Spleen (tissue), 11 donors: ENCODE measurements around the gene ERFE. TPM values are rescaled to one million over a fixed set of nuclear protein-coding genes. Genes with fewer than 3 reads are reported as not detected.

ENCODE experiments used
- DNase-seq: peaks from one replicate; pipeline ENCODE4 v3.0.0-alpha.2; 2020
- H3K27ac ChIP-seq, 8 donors: fragments of 200-600 bp; sonication (generic) in 7 of 8; 1 replicate in 4 of 8; 2 replicates in 4 of 8; pipeline versions ENCODE4 v1.5.0 to v1.8.0; 2016 to 2021; ENCODE audit warnings: inconsistent platforms in 4 of 8, mild to moderate bottlenecking in 4 of 8, moderate library complexity in 1 of 8
- H3K27me3 ChIP-seq, 7 donors: fragments of 200-600 bp; sonication (generic) in 6 of 7; replicated peaks in 1 of 7; 1 replicate in 4 of 7; 2 replicates in 3 of 7; pipeline versions ENCODE4 v1.5.0 to v1.8.0; 2016 to 2021; ENCODE audit warnings: inconsistent platforms in 3 of 7, mild to moderate bottlenecking in 1 of 7
- H3K36me3 ChIP-seq, 6 donors: fragments of 200-600 bp; sonication (generic) in 5 of 6; 1 replicate in 4 of 6; 2 replicates in 2 of 6; pipeline versions ENCODE4 v1.5.0 to v1.8.0; 2016 to 2021; ENCODE audit warnings: inconsistent platforms in 2 of 6
- H3K4me1 ChIP-seq, 6 donors: fragments of 200-600 bp; sonication (generic) in 5 of 6; 1 replicate in 3 of 6; 2 replicates in 3 of 6; pipeline versions ENCODE4 v1.5.0 to v1.8.0; 2016 to 2021; ENCODE audit warnings: inconsistent platforms in 3 of 6
- H3K4me3 ChIP-seq, 8 donors: fragments of 200-600 bp; sonication (generic) in 7 of 8; 1 replicate in 4 of 8; 2 replicates in 4 of 8; pipeline versions ENCODE4 v1.5.0 to v1.8.0; 2016 to 2021; ENCODE audit warnings: inconsistent platforms in 4 of 8, mild to moderate bottlenecking in 4 of 8, moderate library complexity in 2 of 8
- H3K9me3 ChIP-seq, 8 donors: fragments of 200-600 bp; sonication (generic) in 7 of 8; 1 replicate in 4 of 8; 2 replicates in 4 of 8; pipeline versions ENCODE4 v1.5.0 to v1.8.0; 2016 to 2021; ENCODE audit warnings: inconsistent platforms in 4 of 8
- CTCF ChIP-seq, 11 experiments: fragments of 200-600 bp in 7 of 11; fragments of 450-650 bp in 4 of 11; sonication (generic) in 4 of 11; IDR thresholded peaks in 8 of 11; conservative IDR thresholded peaks in 3 of 11; 1 replicate in 7 of 11; 2 replicates in 4 of 11; pipeline versions ENCODE4 v1.4.0 to v1.8.0; 2016 to 2021; ENCODE audit warnings: antibody characterized with exemption in 11 of 11, inconsistent platforms in 4 of 11, mild to moderate bottlenecking in 1 of 11
- POLR2A ChIP-seq, 3 donors: fragments of 450-650 bp; IDR thresholded peaks; one replicate each; pipeline ENCODE4 v1.5.1; 2017; ENCODE audit warnings: antibody characterized with exemption in 3 of 3, mild to moderate bottlenecking in 1 of 3
- POLR2AphosphoS5 ChIP-seq, 3 donors: sonication (generic); formaldehyde crosslinking; IDR thresholded peaks; one replicate each; pipeline ENCODE4 v1.5.1; 2017; ENCODE audit warnings: antibody characterized with exemption in 3 of 3
- WGBS, 5 donors: extraction: QIAGEN DNeasy Blood & Tissue Kit in 3 of 5; methylation state at CpG; one replicate each; pipeline versions ENCODE4 v1.1.5 to v1.1.7; 2013 to 2018; 5-methylcytosine and 5-hydroxymethylcytosine counted together
- intact Hi-C: fragments of 100-400 bp; cut with DNase I; formaldehyde crosslinking; loops from one replicate; pipeline ENCODE4 v1.15.0; 2023; ENCODE audit warnings: low total_unique reads
- polyA plus RNA-seq, 3 donors: library from polyadenylated mRNA; stranded (reverse); fragments of 200-250 nt; gene quantifications; one replicate each; pipeline ENCODE4 v1.2.1, GENCODE V29; 2013
- total RNA-seq, 7 donors: library from RNA; depleted of rRNA in 3 of 7; stranded (reverse); fragments of >200 nt in 3 of 7; fragmentation: NEBNext Ultra II Directional in 4 of 7; extraction: Animal tissue kit (Norgen Biotek cat#: 25700) in 4 of 7; gene quantifications; one replicate each; pipeline versions ENCODE4 v1.1.0 to v1.2.1, GENCODE V29; 2016 to 2021
- donor health status: healthy with polysubstance abuse.
- donor health status: DM: no; HTN: no; CAD: no; lungs with moderate emphysema.
- donor health status: DM: no; HTN: no; CAD: no.
- donor health status: Bipolar disorder and iron deficiency.
- donor health status: healthy.
- donor health status: DM: no; HTN: no; CAD: no.
- donor health status: DM: yes; HTN: yes; CAD: no.

The ERFE gene
- total and polyA plus RNA-seq, 10 donors = 0.06 to 11.0 (median 1.2) TPM

GRCh38 chr2:238140721-238141540 is 17.8 kb upstream of the ERFE start:
- Histone ChIP-seq H3K4me1 (peaks cover 0 to 19% (median 9%) of the 10 kb centered on the region in 6 donors), H3K9me3 (no peaks in the 10 kb centered on the region), H3K27ac (no peak overlapping the region), H3K36me3 (no peaks in the 10 kb centered on the region), H3K27me3 (peaks cover 0 to 18% (median 0%) of the 10 kb centered on the region in 7 donors), H3K4me3 (no peak overlapping the region)
- no peak for DNase-seq
- 90 to 95% (median 94%) methylated on average over 26 to 60 of the region's 60 CpGs for WGBS, 5 donors
- intact Hi-C loops = no loop called here
- TF ChIP-seq POLR2A (IDR thresholded peaks at IDR 0.05) = no peak
- no peak for TF ChIP-seq POLR2AphosphoS5 (IDR thresholded peaks at IDR 0.05)
- no peak for TF ChIP-seq CTCF (IDR thresholded peaks at IDR 0.05 in 8 of 11, conservative IDR thresholded peaks at IDR 0.05 in 3 of 11)

- Histone ChIP-seq H3K4me3 (no peak overlapping the region), H3K27me3 (peaks cover 0 to 18% (median 0%) of the 10 kb centered on the region in 7 donors), H3K4me1 (peaks cover 0 to 19% (median 9%) of the 10 kb centered on the region in 6 donors), H3K9me3 (no peaks in the 10 kb centered on the region), H3K27ac (no peak overlapping the region), H3K36me3 (no peaks in the 10 kb centered on the region)
- intact Hi-C loops = no loop called here
- DNase-seq = no peak
- WGBS, 5 donors = 56 to 74% (median 61%) methylated on average over 9 to 10 of the region's 10 CpGs
- TF ChIP-seq CTCF (IDR thresholded peaks at IDR 0.05 in 8 of 11, conservative IDR thresholded peaks at IDR 0.05 in 3 of 11) = no peak
- TF ChIP-seq POLR2A (IDR thresholded peaks at IDR 0.05) = no peak
- no peak for TF ChIP-seq POLR2AphosphoS5 (IDR thresholded peaks at IDR 0.05)
Observed at GRCh38 chr2:238141541-238142318, 17.0 kb upstream of the ERFE start.

- no peak for DNase-seq
- H3K4me3 ChIP-seq = no peak overlapping the region
Observed at GRCh38 chr2:238142382-238143205, 16.2 kb upstream of the ERFE start.

More at GRCh38 chr2:238142382-238143205, 16.2 kb upstream of the ERFE start:
- Histone ChIP-seq H3K27ac (no peak overlapping the region), H3K27me3 (peaks cover 0 to 18% (median 0%) of the 10 kb centered on the region in 7 donors), H3K36me3 (no peaks in the 10 kb centered on the region), H3K4me1 (peaks cover 0 to 22% (median 10%) of the 10 kb centered on the region in 6 donors), H3K9me3 (no peaks in the 10 kb centered on the region)
- WGBS, 5 donors = 88 to 97% (median 92%) methylated on average over 19 to 30 of the region's 30 CpGs
- intact Hi-C loops = no loop called here
- no peak for TF ChIP-seq POLR2A (IDR thresholded peaks at IDR 0.05)
- no peak for TF ChIP-seq POLR2AphosphoS5 (IDR thresholded peaks at IDR 0.05)
- TF ChIP-seq CTCF (IDR thresholded peaks at IDR 0.05 in 8 of 11, conservative IDR thresholded peaks at IDR 0.05 in 3 of 11) = no peak
